GM12875 (cell line): ENCODE measurements around the gene HPCAL4.

Experiments
- H3K4me3 ChIP-seq: one replicate; pipeline ENCODE4 v1.5.1; 2011; ENCODE audit warnings: low read depth, low read length, control low read depth
- TF ChIP-seq, protein P1 (sequence below): IDR thresholded peaks from 2 replicates; pipeline ENCODE4 v1.5.1; 2011; ENCODE audit warnings: low read depth, mild to moderate bottlenecking, control low read depth, inconsistent platforms, low read length, moderate library complexity, borderline replicate concordance; ENCODE audit not compliant: insufficient read depth

The HPCAL4 gene

DNA sequence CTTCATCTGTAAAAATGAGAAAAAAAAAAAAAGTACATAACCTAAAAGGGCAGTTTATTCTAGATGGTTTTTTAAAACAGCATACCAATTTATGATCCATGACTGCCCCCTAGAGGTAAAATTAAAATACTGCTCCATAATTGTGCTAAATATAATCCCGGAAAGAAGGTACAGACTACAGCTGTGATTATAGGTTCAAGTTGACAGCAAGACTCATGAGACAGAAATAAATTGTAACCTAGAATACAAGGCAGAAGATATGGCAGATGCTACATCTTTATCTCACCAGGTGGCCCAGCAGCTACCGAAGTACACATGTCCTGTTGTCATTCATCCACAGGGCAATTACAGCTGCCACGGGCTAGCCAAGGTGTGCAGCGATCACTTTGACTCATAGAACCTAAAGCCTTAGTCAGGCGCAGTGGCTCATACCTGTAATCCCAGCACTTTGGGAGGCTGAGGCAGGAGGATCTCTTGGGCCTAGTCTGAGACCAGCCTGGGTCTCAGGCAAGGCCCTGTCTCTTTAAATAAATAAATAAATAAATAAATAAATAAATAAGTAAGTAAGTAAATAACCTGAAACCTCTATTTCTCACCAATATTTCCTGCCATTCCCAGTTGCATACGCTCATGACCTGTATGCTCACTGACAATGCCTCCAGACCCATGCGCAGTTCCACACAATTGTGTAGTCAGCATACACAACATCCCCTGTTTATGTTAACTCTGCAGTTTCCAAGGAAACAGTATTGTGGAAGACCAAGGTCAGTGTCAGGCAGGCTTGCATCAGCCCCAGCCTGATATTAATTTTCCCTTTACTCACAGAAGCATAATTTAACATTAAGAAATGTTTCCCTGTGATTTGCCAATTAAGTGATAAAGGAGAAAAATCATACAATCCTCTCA is 29.1 kb upstream of the HPCAL4 start:
- H3K4me3 ChIP-seq: no peak overlapping the region
- TF ChIP-seq, protein P1, sequence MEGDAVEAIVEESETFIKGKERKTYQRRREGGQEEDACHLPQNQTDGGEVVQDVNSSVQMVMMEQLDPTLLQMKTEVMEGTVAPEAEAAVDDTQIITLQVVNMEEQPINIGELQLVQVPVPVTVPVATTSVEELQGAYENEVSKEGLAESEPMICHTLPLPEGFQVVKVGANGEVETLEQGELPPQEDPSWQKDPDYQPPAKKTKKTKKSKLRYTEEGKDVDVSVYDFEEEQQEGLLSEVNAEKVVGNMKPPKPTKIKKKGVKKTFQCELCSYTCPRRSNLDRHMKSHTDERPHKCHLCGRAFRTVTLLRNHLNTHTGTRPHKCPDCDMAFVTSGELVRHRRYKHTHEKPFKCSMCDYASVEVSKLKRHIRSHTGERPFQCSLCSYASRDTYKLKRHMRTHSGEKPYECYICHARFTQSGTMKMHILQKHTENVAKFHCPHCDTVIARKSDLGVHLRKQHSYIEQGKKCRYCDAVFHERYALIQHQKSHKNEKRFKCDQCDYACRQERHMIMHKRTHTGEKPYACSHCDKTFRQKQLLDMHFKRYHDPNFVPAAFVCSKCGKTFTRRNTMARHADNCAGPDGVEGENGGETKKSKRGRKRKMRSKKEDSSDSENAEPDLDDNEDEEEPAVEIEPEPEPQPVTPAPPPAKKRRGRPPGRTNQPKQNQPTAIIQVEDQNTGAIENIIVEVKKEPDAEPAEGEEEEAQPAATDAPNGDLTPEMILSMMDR: no peak

DNA sequence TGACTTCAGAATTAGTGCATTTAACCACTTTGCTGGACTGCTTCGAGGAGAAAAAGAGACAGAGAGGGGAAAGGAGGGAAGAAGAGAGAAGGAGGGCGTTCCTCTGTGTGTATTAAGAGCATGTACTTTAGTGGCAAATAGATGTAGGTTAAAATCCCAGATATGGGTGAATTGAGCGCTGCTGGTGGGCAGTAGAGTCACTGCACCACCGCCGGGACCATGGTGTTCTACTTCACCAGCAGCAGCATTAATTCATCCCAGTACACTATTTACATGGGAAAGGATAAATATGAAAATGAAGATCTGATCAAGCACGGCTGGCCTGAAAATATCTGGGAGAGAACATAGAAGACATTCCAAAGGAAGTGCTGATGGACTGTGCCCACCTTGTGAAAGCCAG is 26.6 kb upstream of the HPCAL4 start:
- TF ChIP-seq, protein P1: no peak
- H3K4me3 ChIP-seq: no peak overlapping the region

DNA sequence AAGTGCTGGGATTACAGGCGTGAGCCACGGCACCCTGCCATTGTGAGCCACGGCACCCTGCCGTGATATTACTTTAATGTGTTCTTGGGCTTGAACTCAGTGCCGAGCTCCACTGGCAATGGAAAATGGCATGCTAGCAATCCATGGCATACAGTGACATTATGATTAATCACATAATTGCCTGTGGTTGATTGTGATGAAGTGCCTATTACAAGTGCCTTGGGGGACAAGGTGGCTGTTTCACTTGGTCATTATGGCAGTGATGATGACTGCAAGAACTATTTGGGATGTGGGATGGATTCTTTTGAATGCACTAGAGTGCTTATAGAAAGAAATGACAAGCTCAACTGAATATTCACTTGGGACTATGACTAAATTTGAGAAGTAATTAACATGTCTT is 22.3 kb upstream of the HPCAL4 start:
- no peak overlapping the region for H3K4me3 ChIP-seq
- TF ChIP-seq, protein P1: no peak

DNA sequence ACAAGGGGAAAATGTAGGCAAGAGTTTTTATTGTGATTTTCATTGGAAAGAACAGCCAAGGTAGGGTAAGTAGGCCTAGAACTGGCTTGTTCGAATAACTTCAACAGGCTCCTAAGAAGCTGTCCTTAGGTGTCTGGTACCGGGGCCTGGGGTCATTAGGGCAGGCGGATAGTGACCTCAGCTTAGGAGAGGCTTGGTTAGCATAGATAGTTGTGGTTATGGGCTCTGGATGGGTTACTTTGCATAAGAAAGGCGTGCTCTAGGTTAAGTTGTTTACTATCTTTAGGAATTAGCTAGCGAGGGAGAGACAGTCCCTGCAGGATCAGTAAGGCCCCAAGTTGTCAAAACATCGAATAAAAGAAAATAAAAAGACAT is 20.7 kb upstream of the HPCAL4 start:
- TF ChIP-seq, protein P1: no peak
- H3K4me3 ChIP-seq: no peak overlapping the region

DNA sequence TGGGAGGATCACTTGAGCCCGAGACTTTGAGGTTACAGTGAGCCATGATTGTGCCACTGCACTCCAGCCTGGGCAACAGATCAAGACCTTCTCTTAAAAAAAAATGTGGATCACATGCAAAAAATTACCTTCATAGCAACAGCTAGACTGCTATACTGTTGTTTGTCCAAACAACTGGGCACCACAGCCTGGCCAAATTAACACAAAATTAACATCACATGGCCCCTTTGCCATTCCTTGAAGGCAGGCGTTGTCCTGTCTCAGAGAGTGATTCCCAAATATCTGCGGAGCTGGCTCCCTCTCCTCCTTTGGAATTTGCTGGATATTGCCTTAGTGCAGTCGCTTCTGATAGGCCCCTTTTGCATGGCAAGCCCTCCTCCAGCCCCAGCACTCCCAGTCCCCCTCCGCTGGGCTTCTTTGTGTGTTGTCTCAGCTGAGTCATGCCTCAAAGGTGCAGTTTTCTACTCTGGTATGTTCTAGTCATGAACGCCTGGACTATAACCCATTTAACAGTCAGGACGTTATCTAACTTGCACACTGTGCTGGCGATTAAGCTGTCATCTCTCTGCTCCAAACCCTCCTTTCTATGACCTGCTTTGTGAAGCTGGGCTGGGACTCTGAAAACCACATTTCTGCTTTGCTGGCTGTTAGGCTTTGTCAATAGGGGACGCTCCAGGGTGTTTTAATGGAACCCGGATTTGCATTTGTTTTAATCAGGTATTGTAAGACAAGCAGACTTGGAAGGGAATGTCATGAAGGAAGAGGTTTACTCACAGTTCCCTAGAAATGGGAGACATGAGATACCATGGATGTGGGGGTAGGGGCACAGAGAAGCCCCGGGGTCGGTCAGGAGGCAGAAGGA is 20.1 kb upstream of the HPCAL4 start:
- H3K4me3 ChIP-seq: no peak overlapping the region
- TF ChIP-seq, protein P1: no peak

DNA sequence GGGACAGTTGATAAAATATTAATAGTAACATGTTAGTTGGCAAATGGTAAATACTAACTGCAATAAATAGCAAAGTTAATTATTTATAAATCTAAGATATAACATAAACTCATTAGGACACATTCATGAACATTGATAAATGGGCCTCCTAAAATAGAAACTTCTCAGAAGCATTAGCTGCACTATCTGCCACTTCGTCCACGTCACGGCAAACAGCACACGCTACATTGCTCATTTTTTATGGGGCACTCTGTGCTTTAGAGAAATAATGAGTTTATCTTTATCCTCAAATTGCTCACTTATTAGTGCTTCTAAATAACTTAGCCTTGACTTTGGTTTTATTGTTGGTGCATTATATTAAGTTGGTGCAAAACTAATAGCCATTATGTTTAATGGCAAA is 16.3 kb upstream of the HPCAL4 start:
- H3K4me3 ChIP-seq: no peak overlapping the region
- TF ChIP-seq, protein P1: no peak
